Esophagus mucosa (tissue), 1 donor: ENCODE results near the gene SYNGR2. TPM values are rescaled to one million over a fixed set of nuclear protein-coding genes. Genes with fewer than 3 reads are reported as not detected.

Experiments
- ATAC-seq: fragments of 200-7000 bp; cut with Tn5 transposase; one replicate; pipeline ENCODE4 v1.9.1; 2020
- total RNA-seq: library from RNA; stranded (reverse); gene quantifications from one replicate; pipeline ENCODE4 v1.2.4, GENCODE V29; 2023
- donor health status: DM: yes; HTN: yes; CAD: no.

SYNGR2 gene
- total RNA-seq, 1 donor from 2014 or later: 73.0 TPM

DNA sequence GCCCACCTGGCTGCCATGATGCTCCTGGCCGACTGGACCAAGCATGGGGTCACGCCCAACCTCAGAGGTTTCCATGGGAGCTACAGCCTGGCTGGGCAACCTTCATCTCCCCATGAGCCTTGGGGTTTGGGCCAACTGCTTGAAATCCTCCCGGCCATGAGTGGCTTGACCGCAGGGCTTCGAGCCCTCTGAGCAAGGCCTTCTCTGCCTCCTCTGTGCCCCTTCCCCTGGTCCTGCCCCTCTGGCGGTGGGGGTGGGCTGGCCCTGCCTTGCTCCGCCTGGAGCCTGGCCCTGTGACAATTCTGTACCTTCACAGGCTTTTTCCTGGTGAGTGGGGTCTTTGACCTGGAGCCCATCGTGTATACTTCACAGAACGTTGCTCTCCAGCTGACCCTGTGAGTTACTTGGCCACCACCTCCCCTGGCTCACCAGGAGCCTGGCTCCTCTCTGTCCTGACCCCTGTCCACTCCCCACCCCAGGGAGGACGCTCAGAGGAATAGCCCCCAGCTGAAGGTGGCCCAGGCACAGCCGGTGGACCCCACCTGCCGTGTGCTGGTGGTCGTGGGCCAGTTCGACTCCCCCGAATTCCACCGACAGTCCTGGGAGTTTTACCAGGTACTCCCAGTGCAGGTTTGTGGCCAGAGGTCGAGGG lies 36.9 kb downstream of the SYNGR2 start:
- peak; percentile 13 for ATAC-seq

DNA sequence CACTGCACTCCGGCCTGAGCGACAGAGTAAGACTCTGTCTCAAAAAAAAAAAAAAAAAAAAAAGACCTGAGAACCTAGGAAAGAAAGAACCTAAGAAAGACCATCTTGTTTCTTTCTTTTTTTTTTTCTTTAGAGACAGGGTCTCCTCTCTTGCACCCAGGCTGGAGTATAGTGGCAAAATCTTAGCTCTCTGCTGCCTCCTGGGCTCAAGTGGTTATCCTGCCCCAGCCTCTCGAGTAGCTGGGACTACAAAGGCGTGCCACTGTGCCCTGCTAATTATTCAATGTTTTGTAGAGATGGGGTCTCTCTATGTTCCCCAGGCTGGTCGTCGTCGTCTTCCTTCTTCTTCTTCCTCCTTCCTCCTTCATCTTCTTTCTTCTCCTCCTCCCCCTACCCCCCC lies 37.9 kb downstream of the SYNGR2 start:
- ATAC-seq: no peak

DNA sequence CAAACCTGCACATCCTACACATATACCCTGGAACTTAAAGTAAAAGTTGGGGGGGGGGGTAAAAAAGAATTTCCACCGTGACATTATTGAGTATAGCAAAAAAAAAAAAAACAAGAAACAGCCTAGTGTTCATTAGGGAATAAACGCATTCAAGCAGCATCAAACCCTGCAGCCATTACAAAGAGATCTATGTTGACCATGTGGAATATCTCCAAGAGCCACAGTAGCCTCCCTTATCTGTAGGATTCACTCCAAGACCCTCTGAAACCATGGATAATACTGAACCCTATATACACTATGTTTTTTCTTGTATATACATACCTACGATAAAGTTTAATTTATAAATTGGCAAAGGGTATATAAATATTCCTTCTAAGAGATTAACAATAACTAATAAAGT lies 40.1 kb downstream of the SYNGR2 start:
- ATAC-seq: no peak

DNA sequence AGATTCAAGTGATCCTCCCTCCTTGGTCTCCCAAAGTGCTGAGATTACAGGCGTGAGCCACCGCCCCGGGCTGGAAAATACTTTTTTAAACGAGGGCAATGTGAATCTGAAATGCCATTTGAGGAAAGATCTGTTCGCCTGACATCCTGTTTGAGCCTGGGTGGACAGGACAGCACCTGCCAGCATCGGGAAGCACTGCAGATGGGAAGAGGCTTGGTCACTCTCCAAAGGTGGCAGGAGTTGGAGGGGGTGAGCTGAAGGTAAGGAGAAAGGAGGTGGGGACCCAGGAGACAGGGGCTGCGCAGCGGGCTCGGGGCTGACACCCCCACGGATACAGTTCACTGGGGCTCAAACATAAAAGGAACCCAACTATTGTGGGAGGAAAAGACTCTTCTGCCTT lies 41.7 kb downstream of the SYNGR2 start:
- ATAC-seq: no peak

DNA sequence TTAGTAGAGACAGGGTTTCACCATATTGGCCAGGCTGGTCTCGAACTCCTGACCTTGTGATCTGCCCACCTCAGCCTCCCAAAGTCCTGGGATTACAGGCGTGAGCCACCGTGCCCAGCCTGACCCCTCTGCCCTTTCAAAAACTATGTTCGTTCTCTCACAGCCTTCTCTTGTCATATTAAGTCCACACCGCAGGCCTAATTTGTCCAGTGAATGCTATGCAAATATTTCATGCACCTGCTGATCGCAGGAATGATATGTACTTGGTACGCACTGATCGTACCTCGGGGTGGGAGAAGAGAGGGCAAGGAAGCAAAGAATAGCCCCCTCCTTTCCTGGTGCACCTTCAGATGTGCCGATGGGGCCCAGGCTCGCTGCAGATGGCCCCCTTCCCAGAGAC lies 42.7 kb downstream of the SYNGR2 start:
- no peak for ATAC-seq

DNA sequence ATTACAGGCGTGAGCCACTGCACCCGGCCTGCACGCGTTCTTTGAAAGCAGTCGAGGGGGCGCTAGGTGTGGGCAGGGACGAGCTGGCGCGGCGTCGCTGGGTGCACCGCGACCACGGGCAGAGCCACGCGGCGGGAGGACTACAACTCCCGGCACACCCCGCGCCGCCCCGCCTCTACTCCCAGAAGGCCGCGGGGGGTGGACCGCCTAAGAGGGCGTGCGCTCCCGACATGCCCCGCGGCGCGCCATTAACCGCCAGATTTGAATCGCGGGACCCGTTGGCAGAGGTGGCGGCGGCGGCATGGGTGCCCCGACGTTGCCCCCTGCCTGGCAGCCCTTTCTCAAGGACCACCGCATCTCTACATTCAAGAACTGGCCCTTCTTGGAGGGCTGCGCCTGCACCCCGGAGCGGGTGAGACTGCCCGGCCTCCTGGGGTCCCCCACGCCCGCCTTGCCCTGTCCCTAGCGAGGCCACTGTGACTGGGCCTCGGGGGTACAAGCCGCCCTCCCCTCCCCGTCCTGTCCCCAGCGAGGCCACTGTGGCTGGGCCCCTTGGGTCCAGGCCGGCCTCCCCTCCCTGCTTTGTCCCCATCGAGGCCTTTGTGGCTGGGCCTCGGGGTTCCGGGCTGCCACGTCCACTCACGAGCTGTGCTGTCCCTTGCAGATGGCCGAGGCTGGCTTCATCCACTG lies 45.8 kb downstream of the SYNGR2 start, which contains the start of gene BIRC5:
Gene BIRC5 (plus strand): TSS at position 238 of the 690 bp plus-strand sequence. CDS start 64 bp downstream, at position 302.
- peak; percentile 96 for ATAC-seq

DNA sequence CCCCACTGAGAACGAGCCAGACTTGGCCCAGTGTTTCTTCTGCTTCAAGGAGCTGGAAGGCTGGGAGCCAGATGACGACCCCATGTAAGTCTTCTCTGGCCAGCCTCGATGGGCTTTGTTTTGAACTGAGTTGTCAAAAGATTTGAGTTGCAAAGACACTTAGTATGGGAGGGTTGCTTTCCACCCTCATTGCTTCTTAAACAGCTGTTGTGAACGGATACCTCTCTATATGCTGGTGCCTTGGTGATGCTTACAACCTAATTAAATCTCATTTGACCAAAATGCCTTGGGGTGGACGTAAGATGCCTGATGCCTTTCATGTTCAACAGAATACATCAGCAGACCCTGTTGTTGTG lies 46.3 kb downstream of the SYNGR2 start:
- ATAC-seq: no peak

DNA sequence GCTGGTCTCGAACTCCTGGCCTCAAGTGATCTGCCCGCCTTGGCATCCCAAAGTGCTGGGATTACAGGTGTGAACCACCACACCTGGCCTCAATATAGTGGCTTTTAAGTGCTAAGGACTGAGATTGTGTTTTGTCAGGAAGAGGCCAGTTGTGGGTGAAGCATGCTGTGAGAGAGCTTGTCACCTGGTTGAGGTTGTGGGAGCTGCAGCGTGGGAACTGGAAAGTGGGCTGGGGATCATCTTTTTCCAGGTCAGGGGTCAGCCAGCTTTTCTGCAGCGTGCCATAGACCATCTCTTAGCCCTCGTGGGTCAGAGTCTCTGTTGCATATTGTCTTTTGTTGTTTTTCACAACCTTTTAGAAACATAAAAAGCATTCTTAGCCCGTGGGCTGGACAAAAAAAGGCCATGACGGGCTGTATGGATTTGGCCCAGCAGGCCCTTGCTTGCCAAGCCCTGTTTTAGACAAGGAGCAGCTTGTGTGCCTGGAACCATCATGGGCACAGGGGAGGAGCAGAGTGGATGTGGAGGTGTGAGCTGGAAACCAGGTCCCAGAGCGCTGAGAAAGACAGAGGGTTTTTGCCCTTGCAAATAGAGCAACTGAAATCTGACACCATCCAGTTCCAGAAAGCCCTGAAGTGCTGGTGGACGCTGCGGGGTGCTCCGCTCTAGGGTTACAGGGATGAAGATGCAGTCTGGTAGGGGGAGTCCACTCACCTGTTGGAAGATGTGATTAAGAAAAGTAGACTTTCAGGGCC lies 51.2 kb downstream of the SYNGR2 start:
- ATAC-seq: peak; percentile 35

Other genes starting within 250 kb of the SYNGR2 start
- gene TNRC6C, start 209.9 kb upstream of the SYNGR2 start, total RNA-seq: 6.8 TPM
- 50.2 TPM for gene TMC6, start 39.8 kb upstream of the SYNGR2 start, total RNA-seq
- gene TMC8, start 37.8 kb upstream of the SYNGR2 start, total RNA-seq: 2.0 TPM
- gene C17orf99, start 22.2 kb upstream of the SYNGR2 start, total RNA-seq: 0.44 TPM
- gene TK1, start 18.5 kb downstream of the SYNGR2 start, total RNA-seq: 33.3 TPM
- gene AFMID, start 18.8 kb downstream of the SYNGR2 start, total RNA-seq: 19.2 TPM
- gene BIRC5, start 45.7 kb downstream of the SYNGR2 start, total RNA-seq: 28.5 TPM
- gene TMEM235, start 63.0 kb downstream of the SYNGR2 start, total RNA-seq: not detected
- gene SOCS3, start 191.5 kb downstream of the SYNGR2 start, total RNA-seq: 13.6 TPM
- gene PGS1, start 210.1 kb downstream of the SYNGR2 start, total RNA-seq: 15.9 TPM